Measurements from ENCODE around the gene RUNX1. TPM values are rescaled to one million over a fixed set of nuclear protein-coding genes. Genes with fewer than 3 reads are reported as not detected.

Gene RUNX1
- total RNA-seq, 2 experiments from 2014 or later: 49.5 to 58.8 TPM

DNA sequence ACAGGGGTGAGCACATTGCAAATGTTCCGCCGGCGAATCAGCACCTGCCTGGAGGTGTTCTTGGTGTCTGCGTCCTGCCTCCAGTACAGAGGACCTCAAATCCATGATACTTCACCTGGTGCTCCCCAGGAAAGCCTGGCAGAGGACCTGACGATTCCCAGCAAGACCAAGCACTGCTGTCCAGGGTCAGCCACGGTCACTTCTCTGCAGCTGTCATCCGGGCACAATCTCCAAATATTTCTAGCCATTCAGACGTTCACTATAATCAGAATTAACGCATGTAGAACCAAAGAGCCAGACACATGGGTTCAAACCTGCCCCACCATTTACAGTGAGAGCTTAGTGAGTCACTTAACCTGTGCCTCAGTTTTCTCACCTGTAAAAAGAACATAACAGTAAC lies 305.8 kb downstream of the RUNX1 start:
- ATAC-seq: no peak
- intact Hi-C loops (cut with DNase I, micrococcal nuclease): loop anchor here in 1 of 2 experiments (10.0 kb wide), 1 partner anchor 1282 kb away; no protein-coding TSS in a partner anchor
- Mint-ChIP-seq H3K36me3 (ENCODE audit: low read depth) (no peaks in the 10 kb centered on the region), H3K27ac (no peak overlapping the region), H3K27me3 (peaks cover 3% of the 10 kb centered on the region), H3K4me3 (no peak overlapping the region), H3K9me3 (ENCODE audit: low read depth) (no peaks in the 10 kb centered on the region), H3K4me1 (peaks cover 5% of the 10 kb centered on the region)
- POLR2A ChIA-PET: no interaction called here
- CTCF ChIA-PET: interaction anchor here (0.7 to 1.2 kb wide), 3 partner anchors 11 to 203 kb away, joined by 3 read pairs; no protein-coding TSS in a partner anchor
- DNase-seq: no peak

DNA sequence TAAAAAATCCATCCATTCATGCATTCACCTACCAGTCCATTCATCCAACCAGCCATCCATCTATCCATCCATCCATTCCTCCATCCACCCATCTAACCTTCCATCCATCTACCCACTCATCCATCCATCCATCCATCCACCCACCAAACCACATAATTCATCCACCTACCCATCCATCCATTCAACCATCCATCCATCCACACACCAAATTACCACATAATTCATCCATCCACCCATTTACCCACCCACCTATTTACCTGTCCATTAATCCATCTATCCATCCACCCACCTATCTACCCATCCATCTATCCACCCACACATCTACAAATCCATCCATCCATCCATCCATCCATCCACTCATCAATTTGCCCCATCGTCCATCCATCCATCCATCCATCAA lies 308.9 kb downstream of the RUNX1 start:
- Mint-ChIP-seq H3K36me3 (ENCODE audit: low read depth) (no peaks in the 10 kb centered on the region), H3K27ac (no peak overlapping the region), H3K4me3 (no peak overlapping the region), H3K27me3 (peaks cover 3% of the 10 kb centered on the region), H3K4me1 (no peaks in the 10 kb centered on the region), H3K9me3 (ENCODE audit: low read depth) (no peaks in the 10 kb centered on the region)
- ChIA-PET CTCF (no interaction called here), POLR2A (no interaction called here)
- intact Hi-C loops (cut with DNase I, micrococcal nuclease): loop anchor here in 1 of 2 experiments (10.0 kb wide), 1 partner anchor 1285 kb away; no protein-coding TSS in a partner anchor
- ATAC-seq (no peak), DNase-seq (no peak)

Data from activated CD4-positive, alpha-beta T cell treated with anti-CD3 and anti-CD28 coated beads for 36 hours (primary cell).